ENCODE results near the gene MYPOP. TPM values are rescaled to one million over a fixed set of nuclear protein-coding genes. Genes with fewer than 3 reads are reported as not detected.
A peak's percentile ranks its signal among the peaks of the same experiment; 100 is the strongest.

MYPOP gene
- total and polyA plus RNA-seq, 10 of the 15 experiments (the other 5 are each of a cell fraction or from before 2014, with no cell fraction given) = 0.47 to 9.4 (median 1.4) TPM

- no peak for TF ChIP-seq ZBTB11 (CRISPR knock-in tag; IDR thresholded peaks at IDR 0.05)
- TF ChIP-seq, protein P1, sequence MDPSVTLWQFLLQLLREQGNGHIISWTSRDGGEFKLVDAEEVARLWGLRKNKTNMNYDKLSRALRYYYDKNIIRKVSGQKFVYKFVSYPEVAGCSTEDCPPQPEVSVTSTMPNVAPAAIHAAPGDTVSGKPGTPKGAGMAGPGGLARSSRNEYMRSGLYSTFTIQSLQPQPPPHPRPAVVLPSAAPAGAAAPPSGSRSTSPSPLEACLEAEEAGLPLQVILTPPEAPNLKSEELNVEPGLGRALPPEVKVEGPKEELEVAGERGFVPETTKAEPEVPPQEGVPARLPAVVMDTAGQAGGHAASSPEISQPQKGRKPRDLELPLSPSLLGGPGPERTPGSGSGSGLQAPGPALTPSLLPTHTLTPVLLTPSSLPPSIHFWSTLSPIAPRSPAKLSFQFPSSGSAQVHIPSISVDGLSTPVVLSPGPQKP (IDR thresholded peaks at IDR 0.05; ENCODE audit: low read depth, low read length) = no peak
- TF ChIP-seq, protein P2, sequence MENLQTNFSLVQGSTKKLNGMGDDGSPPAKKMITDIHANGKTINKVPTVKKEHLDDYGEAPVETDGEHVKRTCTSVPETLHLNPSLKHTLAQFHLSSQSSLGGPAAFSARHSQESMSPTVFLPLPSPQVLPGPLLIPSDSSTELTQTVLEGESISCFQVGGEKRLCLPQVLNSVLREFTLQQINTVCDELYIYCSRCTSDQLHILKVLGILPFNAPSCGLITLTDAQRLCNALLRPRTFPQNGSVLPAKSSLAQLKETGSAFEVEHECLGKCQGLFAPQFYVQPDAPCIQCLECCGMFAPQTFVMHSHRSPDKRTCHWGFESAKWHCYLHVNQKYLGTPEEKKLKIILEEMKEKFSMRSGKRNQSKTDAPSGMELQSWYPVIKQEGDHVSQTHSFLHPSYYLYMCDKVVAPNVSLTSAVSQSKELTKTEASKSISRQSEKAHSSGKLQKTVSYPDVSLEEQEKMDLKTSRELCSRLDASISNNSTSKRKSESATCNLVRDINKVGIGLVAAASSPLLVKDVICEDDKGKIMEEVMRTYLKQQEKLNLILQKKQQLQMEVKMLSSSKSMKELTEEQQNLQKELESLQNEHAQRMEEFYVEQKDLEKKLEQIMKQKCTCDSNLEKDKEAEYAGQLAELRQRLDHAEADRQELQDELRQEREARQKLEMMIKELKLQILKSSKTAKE (IDR thresholded peaks at IDR 0.05; ENCODE audit: low read depth, poor library complexity, severe bottlenecking) = no peak
- no peak for TF ChIP-seq BCL11A (IDR thresholded peaks at IDR 0.05; ENCODE audit: low read depth, low read length)
- TF ChIP-seq SMARCA5 (IDR thresholded peaks at IDR 0.05) = no peak
- no peak for TF ChIP-seq HSF1 (IDR thresholded peaks at IDR 0.05; ENCODE audit: low read depth, low read length)
- 0 out of 2 replicates have a peak, but pooled peaks have one; percentile 62 for TF ChIP-seq GATAD2B (conservative IDR thresholded peaks at IDR 0.05; ENCODE audit: low read depth)
- TF ChIP-seq CBX3 (IDR thresholded peaks at IDR 0.05; ENCODE audit: borderline replicate concordance, low read depth) = no peak
- TF ChIP-seq, protein P3, sequence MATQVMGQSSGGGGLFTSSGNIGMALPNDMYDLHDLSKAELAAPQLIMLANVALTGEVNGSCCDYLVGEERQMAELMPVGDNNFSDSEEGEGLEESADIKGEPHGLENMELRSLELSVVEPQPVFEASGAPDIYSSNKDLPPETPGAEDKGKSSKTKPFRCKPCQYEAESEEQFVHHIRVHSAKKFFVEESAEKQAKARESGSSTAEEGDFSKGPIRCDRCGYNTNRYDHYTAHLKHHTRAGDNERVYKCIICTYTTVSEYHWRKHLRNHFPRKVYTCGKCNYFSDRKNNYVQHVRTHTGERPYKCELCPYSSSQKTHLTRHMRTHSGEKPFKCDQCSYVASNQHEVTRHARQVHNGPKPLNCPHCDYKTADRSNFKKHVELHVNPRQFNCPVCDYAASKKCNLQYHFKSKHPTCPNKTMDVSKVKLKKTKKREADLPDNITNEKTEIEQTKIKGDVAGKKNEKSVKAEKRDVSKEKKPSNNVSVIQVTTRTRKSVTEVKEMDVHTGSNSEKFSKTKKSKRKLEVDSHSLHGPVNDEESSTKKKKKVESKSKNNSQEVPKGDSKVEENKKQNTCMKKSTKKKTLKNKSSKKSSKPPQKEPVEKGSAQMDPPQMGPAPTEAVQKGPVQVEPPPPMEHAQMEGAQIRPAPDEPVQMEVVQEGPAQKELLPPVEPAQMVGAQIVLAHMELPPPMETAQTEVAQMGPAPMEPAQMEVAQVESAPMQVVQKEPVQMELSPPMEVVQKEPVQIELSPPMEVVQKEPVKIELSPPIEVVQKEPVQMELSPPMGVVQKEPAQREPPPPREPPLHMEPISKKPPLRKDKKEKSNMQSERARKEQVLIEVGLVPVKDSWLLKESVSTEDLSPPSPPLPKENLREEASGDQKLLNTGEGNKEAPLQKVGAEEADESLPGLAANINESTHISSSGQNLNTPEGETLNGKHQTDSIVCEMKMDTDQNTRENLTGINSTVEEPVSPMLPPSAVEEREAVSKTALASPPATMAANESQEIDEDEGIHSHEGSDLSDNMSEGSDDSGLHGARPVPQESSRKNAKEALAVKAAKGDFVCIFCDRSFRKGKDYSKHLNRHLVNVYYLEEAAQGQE (IDR thresholded peaks at IDR 0.05; ENCODE audit: low read depth, low read length) = no peak
- TF ChIP-seq CBX5 (IDR thresholded peaks at IDR 0.05; ENCODE audit: low read depth) = no peak
- TF ChIP-seq, protein P4, sequence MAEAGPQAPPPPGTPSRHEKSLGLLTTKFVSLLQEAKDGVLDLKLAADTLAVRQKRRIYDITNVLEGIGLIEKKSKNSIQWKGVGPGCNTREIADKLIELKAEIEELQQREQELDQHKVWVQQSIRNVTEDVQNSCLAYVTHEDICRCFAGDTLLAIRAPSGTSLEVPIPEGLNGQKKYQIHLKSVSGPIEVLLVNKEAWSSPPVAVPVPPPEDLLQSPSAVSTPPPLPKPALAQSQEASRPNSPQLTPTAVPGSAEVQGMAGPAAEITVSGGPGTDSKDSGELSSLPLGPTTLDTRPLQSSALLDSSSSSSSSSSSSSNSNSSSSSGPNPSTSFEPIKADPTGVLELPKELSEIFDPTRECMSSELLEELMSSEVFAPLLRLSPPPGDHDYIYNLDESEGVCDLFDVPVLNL (IDR thresholded peaks at IDR 0.05; ENCODE audit: low read depth, low read length) = no peak
- TF ChIP-seq SMAD1 (IDR thresholded peaks at IDR 0.05; ENCODE audit: low read depth, partially characterized antibody) = no peak
- TF ChIP-seq BHLHE40 (IDR thresholded peaks at IDR 0.05; ENCODE audit: borderline replicate concordance in 1 of 2, low read depth in 2 of 2, low read length in 1 of 2) = 0 out of 4 replicates have a peak, but pooled peaks of 1 of the 2 experiments have one; percentile 37
- TF ChIP-seq MTA2 (IDR thresholded peaks at IDR 0.05; ENCODE audit: low read depth) = no peak
- no peak for TF ChIP-seq RFX5 (IDR thresholded peaks at IDR 0.05; ENCODE audit: low read depth, low read length)
Measured at GRCh38 chr19:45901432-45901911, 941 bp downstream of the MYPOP start (continued).

Measured in GM12878 (cell line).